Heart left ventricle (tissue), 13 donors: ENCODE results near the gene COX6A2.

Experiments used
- POLR2A ChIP-seq, 2 donors: fragments of 450-650 bp; IDR thresholded peaks; one replicate each; pipeline ENCODE4 v1.6.1; 2017; ENCODE audit warnings: antibody characterized with exemption in 2 of 2, mild to moderate bottlenecking in 2 of 2, moderate library complexity in 2 of 2
- TF ChIP-seq, protein P1 (sequence below), 12 donors: fragments of 200-600 bp; sonication (generic) in 4 of 12; IDR thresholded peaks; one replicate each; pipeline versions ENCODE4 v1.5.0 to v1.8.0; 2018 to 2022; ENCODE audit warnings: antibody characterized with exemption in 12 of 12, mild to moderate bottlenecking in 5 of 12
- donor health status: ischemic (EF 13 %, LVEDD 7.1; RV severe dilation, severe dysfunction).
- donor health status: DM: no; HTN: yes; CAD: no.
- donor health status: DM: no; HTN: no; CAD: no.
- donor health status: ischemic (EF 25% LVEDD 6.9; RV normal size, moderate dysfunction).
- donor health status: ischemic (EF 25% LVEDD 5.7; RV mildly dilated, moderate dysfunction).
- donor health status: ischemic (EF 35%, LVEDD 5.7; RV mildly dilated, moderate dysfunction).
- donor health status: nonischemic (EF 11% LVEDD 7.7; RV severe dilation, severe dysfunction).
- donor health status: DM: yes; HTN: yes; CAD: no.
- donor health status: PGD.
- donor health status: ischemic (EF 29% LVEDD 5.4; RV normal size, mild dysfunction).
- donor health status: nonischemic (EF 23%, LVEDD 6.1; RV moderate dilation, normal function).

DNA sequence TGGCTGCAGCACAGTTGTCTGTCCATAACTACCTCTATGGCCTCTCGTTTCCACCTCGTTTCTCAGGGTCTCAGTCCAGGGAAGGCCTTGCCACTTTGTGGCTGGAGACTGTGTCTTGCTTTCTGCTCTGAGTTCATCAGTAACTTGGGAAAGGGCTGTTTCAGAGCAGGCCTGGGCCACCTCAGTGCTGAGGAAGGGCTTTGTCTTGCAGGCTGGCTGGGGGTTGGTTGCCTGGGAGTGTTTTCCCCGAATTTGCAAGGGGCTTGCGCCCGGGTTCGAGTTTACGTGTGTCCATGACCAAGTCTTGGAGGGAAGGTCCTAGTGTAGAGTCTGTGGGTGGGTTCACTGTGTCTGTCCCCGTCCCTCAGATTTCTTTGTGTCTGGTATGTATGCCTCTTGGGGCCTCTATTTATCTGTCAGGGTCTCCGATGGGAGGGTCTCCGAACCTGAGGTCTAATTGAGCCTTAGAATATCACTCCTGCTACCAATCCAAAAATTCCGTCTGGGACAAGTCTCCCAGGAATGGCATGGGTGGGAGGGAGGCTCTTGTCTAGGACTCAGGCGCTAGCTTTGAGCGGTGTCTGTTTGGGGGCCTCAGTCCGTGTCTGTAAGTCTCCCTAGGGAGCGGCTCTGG lies 43.2 kb upstream of the COX6A2 start:
- no peak for TF ChIP-seq POLR2A (IDR thresholded peaks at IDR 0.05)
- TF ChIP-seq, protein P1, sequence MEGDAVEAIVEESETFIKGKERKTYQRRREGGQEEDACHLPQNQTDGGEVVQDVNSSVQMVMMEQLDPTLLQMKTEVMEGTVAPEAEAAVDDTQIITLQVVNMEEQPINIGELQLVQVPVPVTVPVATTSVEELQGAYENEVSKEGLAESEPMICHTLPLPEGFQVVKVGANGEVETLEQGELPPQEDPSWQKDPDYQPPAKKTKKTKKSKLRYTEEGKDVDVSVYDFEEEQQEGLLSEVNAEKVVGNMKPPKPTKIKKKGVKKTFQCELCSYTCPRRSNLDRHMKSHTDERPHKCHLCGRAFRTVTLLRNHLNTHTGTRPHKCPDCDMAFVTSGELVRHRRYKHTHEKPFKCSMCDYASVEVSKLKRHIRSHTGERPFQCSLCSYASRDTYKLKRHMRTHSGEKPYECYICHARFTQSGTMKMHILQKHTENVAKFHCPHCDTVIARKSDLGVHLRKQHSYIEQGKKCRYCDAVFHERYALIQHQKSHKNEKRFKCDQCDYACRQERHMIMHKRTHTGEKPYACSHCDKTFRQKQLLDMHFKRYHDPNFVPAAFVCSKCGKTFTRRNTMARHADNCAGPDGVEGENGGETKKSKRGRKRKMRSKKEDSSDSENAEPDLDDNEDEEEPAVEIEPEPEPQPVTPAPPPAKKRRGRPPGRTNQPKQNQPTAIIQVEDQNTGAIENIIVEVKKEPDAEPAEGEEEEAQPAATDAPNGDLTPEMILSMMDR (IDR thresholded peaks at IDR 0.05) = no peak
